ENCODE results near the gene ANO4.
"Not testable (repeated sequence)": the region's sequence is repeated elsewhere in the genome, so short reads cannot be mapped to it uniquely, and the experiment has no call there.

Gene ANO4

DNA sequence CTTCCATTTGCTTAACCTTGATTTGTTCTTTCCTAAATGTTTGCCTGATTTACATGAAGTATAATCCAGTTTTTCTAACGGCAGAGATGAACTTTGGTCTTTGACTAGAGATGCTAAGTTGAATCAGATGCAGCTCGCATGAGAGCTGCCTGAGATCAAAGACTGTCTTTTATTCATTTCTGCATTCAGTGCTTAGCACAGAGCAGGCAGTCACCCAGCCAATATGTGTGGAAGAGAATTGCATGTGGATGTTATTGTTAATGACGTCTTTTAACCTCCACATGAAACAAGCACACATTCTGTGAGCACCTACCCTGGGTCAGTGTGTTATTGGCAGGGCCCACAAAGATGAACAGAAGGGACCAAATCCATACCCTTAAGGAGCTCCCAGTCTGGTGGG lies 316.3 kb downstream of the ANO4 start:
- DNase-seq: no peak

DNA sequence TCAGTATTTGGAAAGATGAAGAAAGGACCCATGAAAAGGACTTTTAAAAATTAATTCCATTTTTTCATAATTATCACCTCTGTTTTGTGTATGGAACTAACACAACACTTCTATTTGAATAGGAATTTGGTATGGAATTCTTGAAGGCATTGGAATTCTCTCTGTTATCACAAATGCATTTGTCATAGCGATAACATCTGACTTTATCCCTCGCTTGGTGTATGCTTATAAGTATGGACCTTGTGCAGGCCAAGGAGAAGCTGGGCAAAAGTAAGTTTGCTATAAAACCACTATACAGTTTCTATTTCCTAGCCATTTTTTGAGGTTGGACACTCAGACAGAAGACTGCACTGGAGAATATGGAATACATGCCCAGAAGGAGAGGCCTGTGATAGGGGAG lies 316.9 kb downstream of the ANO4 start:
- DNase-seq: no peak

DNA sequence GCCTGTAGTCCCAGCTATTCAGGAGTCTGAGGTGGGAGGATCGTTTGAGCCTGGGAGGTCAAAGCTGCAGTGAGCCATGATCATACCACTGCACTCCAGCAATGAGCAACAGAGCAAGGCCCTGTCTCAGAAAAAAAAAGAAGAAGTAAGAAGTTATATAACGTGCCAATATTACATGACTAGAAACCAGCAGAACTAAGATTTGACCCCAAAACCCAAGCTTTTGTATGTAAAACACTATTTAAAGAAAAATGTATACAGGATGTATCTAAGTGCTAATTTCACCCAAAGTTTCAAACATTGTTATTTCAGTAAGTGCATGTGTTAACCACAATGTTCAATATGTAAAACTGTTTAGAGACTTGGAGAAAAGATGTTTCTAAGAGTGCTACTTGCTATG lies 320.8 kb downstream of the ANO4 start:
- DNase-seq: no peak

DNA sequence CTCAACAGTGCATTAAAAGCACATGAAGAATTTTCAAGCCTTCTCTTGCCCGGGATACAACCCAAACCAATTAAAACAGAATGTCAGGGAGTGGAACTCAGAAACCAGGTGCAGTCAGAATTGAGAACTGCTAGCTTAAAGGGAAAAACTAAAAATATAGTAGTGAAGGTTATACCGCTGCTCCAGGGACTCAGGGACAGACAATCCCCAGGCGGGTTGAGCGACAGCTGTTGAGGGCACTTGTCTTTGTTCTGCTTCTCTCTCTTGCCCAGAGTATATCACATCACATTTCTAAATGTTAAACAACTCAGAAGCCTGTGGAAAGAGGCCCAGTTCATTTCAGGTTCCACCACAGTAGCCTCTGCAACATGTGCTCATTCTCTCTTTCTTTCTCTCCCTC lies 322.3 kb downstream of the ANO4 start:
- no peak for DNase-seq

DNA sequence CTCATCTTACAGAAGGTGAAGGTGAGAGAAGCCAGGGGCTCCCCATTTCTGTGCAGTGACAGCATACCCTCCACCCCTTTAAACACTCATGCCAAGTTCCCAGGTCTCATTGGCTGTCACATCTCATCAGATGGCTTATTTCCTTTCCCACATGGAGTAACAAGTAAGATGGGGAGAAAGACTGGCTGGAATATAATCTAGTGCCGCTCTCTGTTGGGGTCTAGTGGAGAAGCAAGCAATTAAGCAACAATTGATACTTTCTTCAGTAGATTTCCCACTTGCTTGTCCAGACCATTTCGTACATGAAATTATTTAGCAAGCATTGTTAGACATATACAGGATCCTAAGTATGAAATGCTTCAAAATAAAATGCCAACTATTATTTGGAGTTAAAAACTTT lies 323.3 kb downstream of the ANO4 start:
- DNase-seq: no peak

DNA sequence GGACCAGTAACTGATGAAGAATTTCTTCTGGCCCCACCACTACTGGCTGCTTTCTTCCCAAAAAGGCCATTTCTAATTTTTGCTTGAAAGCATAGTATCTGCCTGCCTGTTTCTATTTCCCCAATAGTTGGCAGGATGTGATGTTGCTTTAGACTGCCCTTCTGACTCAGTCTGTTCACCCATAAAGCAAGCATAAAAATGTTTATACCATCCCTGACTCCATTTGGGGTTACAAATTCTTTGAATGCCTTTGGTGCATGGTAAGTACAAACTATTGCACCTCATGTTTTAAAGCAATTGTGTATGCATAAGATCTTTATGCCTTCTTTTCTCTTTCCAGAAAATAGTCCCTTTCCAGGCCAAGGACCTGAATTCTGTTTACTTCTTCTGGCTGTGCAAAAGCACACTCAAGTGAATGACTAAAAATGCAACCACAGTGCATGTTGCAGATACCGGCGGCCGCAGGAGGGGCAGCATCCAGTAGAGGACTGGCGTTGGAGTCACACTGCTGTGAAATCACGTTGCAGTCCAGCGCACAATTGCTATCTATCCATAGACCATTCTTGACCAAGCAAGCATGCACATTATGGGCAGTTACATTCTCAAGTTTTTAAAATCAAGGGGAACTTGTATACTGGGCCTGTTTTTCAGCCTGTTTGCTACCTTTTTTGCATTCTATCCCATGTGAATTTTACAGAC lies 333.1 kb downstream of the ANO4 start:
- DNase-seq: no peak

DNA sequence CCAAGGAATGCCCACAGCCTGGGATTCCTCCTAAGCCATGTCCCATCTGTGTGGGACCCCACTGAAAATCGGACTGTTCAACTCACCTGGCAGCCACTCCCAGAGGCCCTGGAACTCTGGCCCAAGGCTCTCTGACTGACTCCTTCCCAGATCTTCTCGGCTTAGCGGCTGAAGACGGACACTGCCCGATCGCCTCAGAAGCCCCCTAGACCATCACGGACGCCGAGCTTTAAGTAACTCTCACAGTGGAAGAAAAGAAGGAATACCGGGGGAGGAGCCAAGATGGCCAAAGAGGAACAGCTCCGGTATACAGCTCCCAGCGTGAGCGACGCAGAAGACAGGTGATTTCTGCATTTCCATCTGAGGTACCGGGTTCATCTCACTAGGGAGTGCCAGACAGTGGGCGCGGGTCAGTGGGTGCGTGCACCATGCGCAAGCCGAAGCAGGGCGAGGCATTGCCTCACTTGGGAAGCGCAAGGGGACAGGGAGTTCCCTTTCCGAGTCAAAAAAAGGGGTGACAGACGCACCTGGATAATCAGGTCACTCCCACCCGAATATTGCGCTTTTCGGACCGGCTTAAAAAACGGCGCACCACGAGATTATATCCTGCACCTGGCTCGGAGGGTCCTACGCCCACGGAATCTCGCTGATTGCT lies 351.3 kb downstream of the ANO4 start:
- DNase-seq: not testable (repeated sequence)

DNA sequence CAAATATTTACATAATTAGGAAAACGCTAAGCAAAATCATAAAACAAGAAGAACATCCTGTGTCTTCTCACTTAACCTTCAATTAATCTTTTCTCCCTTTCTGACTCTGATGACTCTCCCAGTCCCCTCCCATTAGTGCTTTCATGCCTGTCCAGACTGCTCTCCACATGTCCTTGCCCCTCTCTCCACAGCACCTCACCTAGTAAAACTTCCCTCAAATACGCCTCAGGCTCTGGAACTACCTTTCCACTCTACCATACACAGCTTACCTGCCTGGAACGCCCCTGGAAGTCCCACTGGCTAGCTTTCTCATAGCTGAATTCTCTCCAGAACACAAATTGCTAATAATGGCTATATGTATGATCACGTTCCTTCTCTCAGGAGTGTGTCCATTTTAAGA lies 370.7 kb downstream of the ANO4 start:
- no peak for DNase-seq

DNA sequence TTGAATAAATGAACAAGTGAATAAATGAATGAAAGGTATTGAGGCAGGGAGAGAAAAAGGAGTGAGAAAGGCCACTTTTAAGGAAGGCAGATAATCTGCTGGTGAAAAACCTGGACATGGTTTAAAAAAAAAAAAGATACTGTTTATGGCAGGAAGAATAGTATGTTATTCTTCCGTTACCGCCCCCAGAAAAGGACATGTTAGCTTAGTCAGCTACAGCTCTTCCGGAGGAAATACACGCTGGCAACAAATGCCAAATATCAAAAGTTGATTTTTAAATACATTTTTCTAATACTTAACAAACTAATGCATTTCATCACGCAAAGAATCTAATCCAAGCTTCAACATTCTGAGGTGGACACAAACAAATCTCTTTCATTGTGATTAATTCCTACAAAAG lies 372.3 kb downstream of the ANO4 start:
- DNase-seq: no peak

DNA sequence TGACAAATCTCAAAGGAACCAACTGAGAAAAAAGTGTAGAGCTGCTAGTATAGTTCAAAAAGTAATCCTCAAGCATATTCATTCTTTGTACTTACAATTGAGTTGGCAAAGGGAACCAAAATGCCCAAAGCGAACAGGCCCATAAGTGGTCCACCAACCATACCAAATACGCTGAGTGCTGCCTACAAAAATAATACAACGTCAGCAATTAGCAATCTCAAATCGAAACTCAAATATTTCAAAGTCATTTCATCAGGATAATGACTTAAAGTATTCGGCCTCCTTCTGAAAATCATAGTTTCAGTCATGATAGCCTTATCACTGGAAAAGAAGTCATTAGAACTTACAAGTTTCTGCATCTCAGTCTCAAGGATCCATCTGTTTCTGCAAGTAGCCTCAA lies 373.4 kb downstream of the ANO4 start:
- DNase-seq: no peak

DNA sequence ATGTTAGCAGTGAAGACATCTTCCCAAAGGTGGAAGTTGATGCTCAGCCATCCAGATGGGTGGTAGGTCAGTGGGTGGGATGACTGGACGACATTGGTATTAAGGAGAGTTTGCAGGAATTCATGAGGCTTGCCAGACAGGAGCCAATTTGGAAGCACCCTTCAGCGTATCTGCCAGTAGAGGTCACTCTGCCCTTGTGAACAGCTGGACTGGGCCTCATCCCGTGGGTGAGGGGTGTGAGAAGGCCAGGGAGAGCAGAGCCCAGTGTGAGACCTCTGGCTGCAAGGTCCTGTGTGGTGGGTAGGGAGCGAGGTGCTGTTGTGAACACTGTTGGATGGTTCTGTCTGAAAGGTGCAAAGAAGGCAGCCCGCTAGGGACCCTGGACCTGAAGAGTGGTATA lies 377.7 kb downstream of the ANO4 start:
- no peak for DNase-seq

DNA sequence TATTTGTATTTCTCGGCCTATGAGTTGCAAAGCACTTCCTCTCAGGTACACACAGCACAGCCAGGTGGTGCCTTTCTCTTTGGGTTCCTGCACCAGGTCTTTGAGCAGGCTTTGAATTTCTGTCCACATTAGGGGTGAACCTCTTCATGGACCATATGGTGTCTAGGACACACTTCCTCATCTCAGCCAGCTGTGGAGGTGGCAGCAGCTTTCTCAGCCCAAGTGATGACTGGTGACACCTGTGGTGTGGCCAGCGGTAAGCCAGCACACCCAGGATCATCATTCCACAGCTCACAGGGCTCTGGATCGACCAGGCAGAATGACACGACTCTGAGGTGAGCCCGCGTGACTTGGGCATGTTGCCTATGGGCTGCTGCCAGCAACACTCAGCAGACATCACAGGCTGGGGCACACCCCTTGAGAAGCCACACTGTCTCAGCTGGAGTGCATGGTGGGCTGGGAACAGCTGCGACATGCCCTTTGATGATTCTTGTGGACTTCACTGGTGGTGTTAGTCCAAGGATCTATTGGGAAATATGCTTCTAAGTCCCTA lies 378.7 kb downstream of the ANO4 start:
- DNase-seq: no peak

DNA sequence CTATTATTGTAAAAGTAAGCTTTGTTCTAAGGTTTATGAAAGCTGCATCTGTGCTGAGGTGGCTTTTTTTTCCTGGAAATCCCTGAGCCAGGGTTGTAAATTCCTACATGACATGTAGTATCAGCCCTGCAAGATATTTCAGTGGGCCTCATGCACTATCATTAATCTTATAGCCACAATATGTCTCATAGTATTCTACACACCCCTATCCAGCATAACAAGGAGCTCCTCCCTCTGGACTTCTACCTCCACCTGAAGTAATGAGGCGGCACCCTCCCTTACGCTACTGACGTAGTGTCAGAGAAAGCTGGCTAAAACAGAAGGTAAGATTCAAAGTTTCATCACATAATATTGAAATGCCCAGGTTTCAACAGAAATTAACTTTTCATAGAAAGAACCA lies 380.0 kb downstream of the ANO4 start:
- DNase-seq: no peak
